GM18867 (cell line): Measurements from ENCODE around the gene GJB5.
"Not testable (repeated sequence)": the region's sequence is repeated elsewhere in the genome, so short reads cannot be mapped to it uniquely, and the experiment has no call there.

Experiments
- ATAC-seq: cut with Tn5 transposase; IDR thresholded peaks from one replicate; pipeline ENCODE4 v1.9.1; 2021; ENCODE audit warnings: mild to moderate bottlenecking, moderate library complexity; ENCODE audit not compliant: unreplicated experiment

The GJB5 gene

DNA sequence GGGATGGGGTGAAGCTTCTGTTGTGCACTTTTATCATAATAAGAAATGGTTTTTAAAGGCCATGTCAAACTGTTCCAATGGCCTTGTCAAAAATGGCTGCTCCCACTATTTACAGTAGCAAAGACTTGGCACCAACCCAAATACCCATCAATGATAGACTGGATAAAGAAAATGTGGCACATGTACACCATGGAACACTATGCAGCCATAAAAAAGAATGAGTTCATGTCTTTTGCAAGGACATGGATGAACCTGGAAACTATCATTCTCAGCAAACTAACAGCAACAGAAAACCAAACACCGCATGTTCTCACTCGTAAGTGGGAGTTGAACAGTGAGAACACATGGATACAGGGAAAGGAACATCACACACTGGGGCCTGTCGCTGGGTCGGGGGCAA lies 18.3 kb downstream of the GJB5 start:
- ATAC-seq, result not testable (repeated sequence)

DNA sequence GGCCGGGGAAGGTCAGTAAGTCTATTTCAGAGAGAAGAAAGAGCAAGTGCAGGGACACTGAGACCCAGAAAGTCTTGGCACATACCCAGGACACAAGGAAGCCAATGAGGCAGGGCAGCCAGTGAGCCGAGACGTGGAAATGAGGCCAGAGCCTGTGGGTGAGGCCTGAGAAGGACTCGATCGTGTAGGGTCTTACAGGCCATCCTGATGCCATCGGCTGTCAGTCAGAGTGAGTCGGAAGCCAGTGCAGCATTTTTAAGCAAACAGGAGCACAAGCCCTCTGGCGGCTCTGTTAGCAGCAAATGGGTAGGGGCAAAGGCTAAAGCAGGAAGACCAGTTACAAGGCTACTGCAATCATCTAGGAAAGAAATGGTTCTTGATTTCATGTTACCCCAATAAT lies 20.1 kb downstream of the GJB5 start:
- no peak for ATAC-seq

DNA sequence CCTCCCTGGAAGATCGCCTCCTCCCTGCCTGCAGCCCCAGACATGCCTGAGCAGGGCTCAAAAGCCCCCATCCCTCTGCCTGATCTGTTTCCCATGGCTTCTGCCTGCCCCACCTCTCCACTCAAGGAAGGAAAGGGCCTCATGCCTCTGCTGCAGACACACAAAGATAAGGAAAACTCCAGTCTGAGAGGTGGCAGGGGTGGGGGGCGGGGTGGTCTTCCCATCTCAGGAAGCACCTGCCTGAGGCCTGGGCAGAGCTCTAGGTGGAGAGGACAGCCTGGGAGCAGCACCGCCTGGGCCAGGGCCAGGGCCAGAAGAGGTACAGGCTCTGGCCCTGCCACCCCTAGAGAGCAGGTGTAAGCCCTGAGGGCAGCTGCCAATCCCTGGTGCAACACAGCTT lies 22.1 kb downstream of the GJB5 start:
- no peak for ATAC-seq

DNA sequence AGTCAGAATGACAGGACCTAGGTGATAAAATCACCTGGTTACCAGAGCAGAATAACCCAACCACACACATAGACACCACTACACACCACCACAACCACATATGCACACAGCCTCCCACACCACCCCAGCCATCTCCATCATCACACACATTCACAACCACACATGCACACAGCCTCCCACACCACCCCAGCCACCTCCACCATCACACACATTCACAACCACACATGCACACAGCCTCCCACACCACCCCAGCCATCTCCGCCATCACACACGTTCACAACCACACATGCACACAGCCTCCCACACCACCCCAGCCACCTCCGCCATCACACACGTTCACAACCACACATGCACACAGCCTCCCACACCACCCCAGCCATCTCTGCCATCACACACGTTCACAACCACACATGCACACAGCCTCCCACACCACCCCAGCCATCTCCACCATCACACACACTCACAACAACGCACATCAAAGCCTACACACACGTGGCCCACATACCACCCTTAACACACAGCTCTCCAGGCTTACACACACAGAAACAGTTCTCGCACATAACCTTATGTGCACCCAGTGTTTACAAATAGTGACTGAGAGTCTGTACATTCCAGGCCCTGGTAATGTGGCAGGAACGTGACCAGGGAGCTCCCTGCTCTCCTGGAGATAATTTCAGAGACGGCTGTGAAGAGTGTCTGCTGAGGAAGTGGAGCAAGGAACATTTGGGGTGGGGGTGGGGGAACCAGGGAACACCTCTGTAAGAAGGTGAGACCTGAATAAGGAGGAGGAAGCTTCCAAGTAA lies 22.9 kb downstream of the GJB5 start:
- ATAC-seq, result no peak

DNA sequence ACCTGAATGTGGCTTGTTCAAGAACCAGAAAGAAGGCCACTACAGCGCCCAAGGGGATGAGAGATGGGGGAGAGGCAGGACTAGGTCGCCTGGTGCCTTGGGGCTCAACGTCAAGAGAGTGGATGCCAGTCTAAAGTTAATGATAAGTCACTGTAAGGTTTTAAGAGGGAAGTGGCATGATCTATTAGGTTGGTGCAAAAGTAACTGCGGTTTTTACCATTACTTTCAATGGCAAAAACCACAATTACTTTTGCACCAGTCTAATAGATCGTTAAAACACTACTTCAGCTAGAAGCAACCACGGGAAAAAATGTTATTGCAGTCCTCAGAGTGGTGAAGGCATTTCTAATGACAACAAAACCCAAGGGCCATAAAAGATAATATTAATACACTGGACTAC lies 23.5 kb downstream of the GJB5 start:
- ATAC-seq, result no peak

DNA sequence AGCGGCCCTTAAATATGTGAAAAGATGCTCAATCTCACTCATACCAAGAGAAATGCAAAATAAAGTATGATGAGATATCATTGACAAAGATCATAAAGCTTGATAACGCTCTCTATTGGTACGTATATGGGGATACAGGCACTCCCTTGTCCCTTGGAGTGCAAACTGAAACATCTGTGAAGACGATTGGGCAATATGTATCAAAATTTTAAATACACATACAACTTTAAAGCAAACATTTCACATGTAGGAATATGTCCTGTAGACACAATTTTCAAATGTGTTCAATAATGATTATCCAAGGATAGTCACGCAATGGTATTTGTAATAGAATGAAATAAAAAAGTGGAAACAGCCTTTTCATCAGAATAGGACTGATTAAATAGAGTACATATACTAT lies 24.2 kb downstream of the GJB5 start:
- no peak for ATAC-seq

DNA sequence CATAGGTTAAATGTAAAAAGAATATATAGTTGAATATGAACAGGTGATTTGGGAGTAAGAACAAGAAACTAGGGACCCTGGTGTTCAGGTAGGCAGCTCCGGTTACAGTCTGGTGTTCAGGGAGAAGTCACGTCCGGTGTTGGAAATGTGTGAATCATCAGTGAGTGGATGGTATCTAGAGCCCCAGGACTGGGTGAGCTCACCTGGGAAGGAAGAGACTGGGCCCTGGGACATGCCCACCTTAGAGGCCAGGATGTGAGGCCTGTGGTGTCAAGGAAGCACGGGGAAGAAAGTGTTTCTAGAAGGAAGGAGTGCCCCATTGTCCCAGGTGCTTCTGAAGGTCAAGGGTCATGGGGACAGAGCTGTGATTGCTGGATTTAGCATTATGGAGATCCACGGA lies 24.7 kb downstream of the GJB5 start:
- no peak for ATAC-seq

DNA sequence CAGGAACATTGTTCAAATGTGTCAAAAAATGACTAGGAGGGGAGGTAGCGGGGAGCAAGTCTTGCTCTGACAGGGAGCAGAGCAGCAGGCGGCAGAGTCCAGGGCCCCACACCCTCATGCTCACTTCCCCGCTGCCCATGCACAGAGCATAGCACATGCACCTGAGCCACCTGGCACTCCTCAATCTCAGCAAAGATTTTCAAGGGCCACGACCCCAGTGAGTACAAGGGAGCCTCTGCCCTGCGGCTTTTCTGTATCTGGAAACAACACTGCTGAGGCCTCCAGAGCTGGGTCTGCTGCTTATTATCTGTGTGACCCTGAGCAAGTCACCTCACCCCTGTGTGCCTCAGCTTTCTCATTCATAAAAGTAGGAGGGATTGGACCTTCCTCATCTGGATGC lies 25.1 kb downstream of the GJB5 start:
- no peak for ATAC-seq

DNA sequence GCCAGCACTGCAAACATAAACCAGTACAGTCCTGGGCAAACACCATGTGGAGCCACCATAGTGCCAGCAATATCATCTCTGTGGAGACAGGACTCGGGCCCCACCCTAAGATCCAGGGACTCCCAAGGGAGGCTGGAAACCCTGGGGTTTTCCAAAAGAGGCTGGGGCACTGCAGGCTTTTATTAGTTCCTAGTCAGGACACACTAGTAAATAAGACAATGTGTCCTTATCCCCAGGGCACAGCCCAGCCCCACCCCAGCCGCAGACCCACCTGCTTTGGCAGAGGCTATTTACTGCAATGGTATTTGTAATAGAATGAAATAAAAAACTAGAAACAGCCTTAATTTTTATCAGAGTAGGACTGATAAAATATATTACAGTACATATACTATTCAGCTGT lies 25.7 kb downstream of the GJB5 start:
- no peak for ATAC-seq

DNA sequence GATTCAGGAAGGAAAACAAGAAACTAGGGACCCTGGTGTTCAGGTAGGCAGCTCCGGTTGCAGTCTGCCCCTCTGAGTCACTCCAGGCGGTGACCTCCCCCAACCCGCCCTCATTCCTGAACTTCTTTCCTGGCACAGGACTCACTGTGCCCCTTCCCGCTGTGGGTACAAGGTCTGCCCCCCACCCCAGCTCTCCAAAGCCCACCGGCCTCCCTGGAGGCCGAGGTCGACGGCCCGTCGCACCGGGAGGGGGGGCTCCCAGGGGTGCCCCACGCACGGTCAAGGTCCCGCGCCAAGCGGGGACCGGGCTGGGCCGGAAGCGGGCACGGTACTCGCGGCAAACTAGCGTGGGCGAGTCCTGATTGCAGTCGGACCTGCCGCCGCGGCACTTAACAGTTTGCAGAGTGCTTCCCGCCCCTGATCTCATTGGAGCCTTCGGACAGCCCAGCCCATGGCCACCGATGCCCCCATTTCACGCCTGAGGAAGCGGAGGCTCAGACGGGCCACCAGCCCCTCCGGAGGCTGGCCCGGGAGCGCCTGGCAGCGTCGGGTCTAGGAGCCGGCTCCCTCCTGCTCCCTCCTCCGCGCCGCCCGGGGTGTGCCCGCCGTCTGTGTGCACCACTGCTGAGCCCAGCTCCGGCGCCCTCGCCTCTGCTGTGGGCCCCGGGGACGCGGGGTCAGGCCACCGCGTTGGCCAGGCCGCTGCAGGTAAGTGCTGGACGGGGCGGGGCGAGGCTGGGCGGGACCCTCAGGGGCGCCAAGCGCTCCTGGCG lies 26.4 kb downstream of the GJB5 start, which contains the start of gene GJB3:
GJB3 (plus strand) TSS at position 144 of the 773 bp plus-strand sequence. CDS start 3,549 bp downstream, outside the sequence.
- no peak for ATAC-seq

DNA sequence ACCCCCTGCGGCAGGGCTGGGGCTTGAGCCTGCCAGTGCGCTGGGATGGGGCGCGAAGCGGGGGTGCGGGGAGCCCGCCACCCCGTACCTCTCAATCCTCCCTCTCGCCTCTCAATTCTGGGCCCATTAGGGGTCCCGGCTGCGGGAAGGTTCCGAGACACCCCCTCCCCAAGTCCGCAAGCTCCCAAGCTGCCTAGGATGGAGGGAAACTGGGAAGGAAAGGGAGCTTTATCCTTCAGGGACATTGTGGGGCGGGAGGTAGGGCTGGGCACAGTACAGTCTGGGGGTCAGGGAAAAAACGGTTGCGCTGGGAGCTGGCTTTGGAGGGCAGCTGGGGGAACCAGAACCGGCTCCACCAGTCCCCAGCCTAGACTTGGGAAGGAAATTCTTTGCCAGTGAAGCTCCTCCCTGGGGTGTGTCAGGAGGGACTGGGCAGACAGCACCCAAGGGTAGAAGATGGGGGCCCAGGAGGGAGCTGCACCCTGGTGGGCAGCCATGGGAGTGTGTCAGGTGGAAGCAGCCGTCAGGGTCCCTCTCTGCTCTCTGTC lies 27.1 kb downstream of the GJB5 start:
- ATAC-seq, result no peak

DNA sequence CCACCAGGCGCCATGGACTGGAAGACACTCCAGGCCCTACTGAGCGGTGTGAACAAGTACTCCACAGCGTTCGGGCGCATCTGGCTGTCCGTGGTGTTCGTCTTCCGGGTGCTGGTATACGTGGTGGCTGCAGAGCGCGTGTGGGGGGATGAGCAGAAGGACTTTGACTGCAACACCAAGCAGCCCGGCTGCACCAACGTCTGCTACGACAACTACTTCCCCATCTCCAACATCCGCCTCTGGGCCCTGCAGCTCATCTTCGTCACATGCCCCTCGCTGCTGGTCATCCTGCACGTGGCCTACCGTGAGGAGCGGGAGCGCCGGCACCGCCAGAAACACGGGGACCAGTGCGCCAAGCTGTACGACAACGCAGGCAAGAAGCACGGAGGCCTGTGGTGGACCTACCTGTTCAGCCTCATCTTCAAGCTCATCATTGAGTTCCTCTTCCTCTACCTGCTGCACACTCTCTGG lies 29.9 kb downstream of the GJB5 start:
- ATAC-seq, result no peak

DNA sequence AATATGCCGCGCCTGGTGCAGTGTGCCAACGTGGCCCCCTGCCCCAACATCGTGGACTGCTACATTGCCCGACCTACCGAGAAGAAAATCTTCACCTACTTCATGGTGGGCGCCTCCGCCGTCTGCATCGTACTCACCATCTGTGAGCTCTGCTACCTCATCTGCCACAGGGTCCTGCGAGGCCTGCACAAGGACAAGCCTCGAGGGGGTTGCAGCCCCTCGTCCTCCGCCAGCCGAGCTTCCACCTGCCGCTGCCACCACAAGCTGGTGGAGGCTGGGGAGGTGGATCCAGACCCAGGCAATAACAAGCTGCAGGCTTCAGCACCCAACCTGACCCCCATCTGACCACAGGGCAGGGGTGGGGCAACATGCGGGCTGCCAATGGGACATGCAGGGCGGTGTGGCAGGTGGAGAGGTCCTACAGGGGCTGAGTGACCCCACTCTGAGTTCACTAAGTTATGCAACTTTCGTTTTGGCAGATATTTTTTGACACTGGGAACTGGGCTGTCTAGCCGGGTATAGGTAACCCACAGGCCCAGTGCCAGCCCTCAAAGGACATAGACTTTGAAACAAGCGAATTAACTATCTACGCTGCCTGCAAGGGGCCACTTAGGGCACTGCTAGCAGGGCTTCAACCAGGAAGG lies 30.5 kb downstream of the GJB5 start:
- ATAC-seq, result no peak

DNA sequence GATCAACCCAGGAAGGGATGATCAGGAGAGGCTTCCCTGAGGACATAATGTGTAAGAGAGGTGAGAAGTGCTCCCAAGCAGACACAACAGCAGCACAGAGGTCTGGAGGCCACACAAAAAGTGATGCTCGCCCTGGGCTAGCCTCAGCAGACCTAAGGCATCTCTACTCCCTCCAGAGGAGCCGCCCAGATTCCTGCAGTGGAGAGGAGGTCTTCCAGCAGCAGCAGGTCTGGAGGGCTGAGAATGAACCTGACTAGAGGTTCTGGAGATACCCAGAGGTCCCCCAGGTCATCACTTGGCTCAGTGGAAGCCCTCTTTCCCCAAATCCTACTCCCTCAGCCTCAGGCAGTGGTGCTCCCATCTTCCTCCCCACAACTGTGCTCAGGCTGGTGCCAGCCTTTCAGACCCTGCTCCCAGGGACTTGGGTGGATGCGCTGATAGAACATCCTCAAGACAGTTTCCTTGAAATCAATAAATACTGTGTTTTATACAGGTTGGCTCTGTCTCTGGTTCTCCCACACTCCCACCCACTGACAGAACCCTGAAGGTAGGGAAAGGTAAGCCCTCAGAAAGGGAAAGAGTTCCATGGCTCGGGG lies 31.1 kb downstream of the GJB5 start:
- ATAC-seq, result no peak

DNA sequence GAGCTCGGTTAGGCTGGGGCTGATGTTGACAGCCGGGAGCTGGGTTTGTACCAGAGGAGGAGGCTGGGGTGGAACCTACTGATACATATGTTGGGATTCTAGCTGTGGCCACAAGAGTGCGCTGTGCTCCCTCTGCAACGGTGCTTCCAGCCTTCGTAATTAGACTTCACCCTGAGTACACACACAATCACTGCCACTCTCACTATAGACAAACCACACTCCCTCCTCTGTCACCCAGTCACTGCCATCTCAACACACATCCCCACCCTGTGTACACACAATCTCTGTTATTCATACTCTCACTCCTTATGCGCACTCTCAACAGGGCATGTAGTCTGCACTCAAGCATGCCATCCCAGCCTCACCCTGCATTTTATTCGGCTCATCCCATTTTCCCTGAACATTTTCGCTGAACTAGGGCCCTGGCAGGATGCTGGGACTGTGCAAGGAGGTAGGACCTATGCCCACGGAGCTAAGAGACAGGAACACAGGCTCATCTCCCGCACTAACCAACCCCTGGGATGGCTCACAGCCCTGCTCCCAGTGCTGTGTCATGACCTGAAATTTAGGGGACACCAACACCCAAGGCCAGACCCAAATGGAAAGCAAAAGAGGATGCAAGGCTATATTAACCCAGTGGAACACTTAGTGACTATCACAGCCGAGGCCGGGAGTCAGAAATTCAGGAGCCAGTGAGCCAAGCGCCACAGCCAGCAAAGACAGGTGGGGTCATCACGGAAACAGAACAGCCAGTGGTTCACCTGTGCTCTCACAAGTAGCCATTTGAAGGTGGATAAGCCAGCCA lies 31.9 kb downstream of the GJB5 start:
- ATAC-seq, result no peak

DNA sequence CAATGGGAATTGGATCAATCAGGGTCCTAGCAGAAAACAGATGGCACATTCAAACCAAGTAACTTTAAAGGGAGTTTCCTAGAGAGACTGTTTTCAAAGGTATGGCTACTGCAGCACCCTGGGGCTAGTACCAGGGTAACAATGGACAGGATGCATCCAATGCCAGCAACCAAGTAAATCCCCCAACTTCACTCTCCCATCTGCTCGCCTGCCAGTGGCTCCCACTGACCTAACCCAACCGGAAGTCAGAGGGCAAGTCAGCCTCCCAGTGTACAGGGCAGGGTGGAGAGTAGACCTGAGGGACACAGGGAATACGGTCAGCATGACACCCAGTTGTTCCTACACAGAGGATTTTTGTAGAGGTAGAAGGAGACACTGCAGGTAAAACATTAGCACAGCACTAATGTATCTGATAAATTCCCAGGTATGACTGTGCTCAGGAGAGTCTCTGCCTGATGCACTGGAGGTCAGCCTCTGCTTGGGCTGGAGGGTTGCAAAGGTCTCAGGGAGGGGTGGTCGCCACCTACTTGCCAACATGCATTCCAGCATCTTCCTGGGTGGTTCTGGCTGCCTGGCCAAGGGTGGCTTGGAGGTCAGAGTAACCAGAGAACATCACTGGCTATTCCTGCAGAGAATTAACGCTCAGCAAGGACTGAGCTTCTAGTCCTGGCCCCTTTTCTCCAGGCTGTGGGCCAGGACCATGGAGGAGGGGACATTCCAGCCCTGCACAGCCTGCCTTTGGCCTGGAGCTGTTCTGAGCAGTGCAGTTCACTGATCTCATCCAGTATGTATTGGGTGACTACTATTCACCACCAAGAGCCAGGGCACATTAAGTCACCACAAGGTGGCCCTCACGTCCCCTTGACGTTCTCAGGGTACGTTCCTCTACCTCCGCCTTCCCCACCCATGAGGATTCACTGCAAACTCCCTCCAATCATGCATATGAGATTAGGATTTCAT lies 32.9 kb downstream of the GJB5 start:
- no peak for ATAC-seq

DNA sequence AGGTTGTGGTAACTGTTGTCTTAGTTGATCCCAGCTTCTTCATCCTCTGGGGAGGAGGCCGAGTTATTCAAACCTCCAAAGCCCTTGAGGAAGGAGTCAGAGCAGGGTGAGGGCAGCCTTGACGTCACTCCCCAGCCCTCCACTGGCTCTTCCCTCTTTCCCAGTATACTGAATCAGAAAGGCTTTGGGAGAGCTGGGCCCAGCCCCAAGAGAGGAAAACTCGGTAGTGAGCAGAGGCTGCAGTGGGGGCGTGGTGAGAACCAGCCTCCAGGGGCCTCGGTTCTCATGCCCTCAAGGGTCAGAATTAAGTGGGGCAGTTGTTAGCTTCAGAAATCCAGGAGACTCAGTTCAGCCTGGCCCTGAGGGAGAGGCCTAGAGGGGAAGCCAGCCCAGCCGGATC lies 36.1 kb downstream of the GJB5 start:
- no peak for ATAC-seq

DNA sequence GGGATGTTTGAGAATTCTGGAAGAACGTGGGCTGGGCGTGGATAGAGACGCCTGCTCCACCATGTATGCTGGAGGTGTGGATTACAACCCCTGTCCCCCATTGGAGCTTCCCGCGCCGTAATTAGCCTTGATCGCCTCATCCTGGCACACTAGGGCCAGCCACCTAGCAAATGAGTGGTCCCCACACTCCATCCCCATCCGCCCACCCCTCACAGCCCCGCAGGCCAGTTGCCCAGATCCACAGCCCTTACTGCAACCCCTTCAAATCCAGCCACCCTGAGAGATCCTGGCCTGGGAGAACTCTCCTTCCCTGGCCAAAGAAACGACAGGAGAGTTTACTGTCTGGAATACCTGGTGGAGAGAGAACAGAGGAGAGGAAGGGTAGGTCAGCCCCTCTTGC lies 37.6 kb downstream of the GJB5 start:
- no peak for ATAC-seq
